GM12878 (cell line): ENCODE results near the gene UQCRFS1.

Source experiments
- CTCF ChIP-seq, 3 experiments: IDR thresholded peaks in 2 of 3; conservative IDR thresholded peaks in 1 of 3; 2 replicates each; pipeline ENCODE4 v1.5.1; 2011; ENCODE audit warnings: low read depth in 3 of 3, low read length in 3 of 3, mild to moderate bottlenecking in 3 of 3, control low read depth in 2 of 3, moderate library complexity in 2 of 3, inconsistent platforms in 1 of 3, mixed read lengths in 1 of 3; ENCODE audit not compliant: control insufficient read depth in 2 of 3, insufficient read depth in 1 of 3; ENCODE audit errors: extremely low read depth in 1 of 3
- DPF2 ChIP-seq: fragments of 450-650 bp; IDR thresholded peaks from 2 replicates; pipeline ENCODE4 v1.6.1; 2017; ENCODE audit warnings: mild to moderate bottlenecking
- EP300 ChIP-seq, 2 experiments: fragments of 150-350 bp in 1 of 2; IDR thresholded peaks; 2 replicates each; pipeline ENCODE4 v1.6.1; 2011 to 2012; ENCODE audit warnings: low read depth in 2 of 2, low read length in 2 of 2, borderline replicate concordance in 1 of 2, improper control_type of control experiment in 1 of 2, inconsistent platforms in 1 of 2; ENCODE audit not compliant: control insufficient read depth in 1 of 2
- FOS ChIP-seq: IDR thresholded peaks from 3 replicates; pipeline ENCODE4 v1.6.1; 2011; ENCODE audit warnings: borderline replicate concordance; ENCODE audit not compliant: insufficient read length; ENCODE audit errors: extremely low read depth
- MTA3 ChIP-seq: IDR thresholded peaks from 2 replicates; pipeline ENCODE4 v1.6.1; 2012; ENCODE audit warnings: low read length, inconsistent platforms, borderline replicate concordance
- POLR2A ChIP-seq: IDR thresholded peaks from 2 replicates; pipeline ENCODE4 v1.6.1; 2011; ENCODE audit warnings: low read depth, mild to moderate bottlenecking, low read length
- POLR2AphosphoS5 ChIP-seq: IDR thresholded peaks from 2 replicates; pipeline ENCODE4 v1.6.1; 2011; ENCODE audit warnings: mild to moderate bottlenecking, low read length, inconsistent platforms
- RAD51 ChIP-seq: fragments of 450-650 bp; IDR thresholded peaks from 2 replicates; pipeline ENCODE4 v1.6.1; 2016; ENCODE audit warnings: moderate library complexity, mild to moderate bottlenecking, inconsistent platforms
- REST ChIP-seq: IDR thresholded peaks from 2 replicates; pipeline ENCODE4 v1.6.1; 2012; ENCODE audit warnings: mild to moderate bottlenecking, low read depth, low read length
- ZBTB33 ChIP-seq: fragments of 450-650 bp; IDR thresholded peaks from 2 replicates; pipeline ENCODE4 v1.6.1; 2017; ENCODE audit warnings: mild to moderate bottlenecking
- ZNF24 ChIP-seq: fragments of 450-650 bp; IDR thresholded peaks from 2 replicates; pipeline ENCODE4 v1.6.1; 2017; ENCODE audit warnings: antibody characterized with exemption, mild to moderate bottlenecking

- TF ChIP-seq CTCF (IDR thresholded peaks at IDR 0.05 in 2 of 3, conservative IDR thresholded peaks at IDR 0.05 in 1 of 3; ENCODE audit: control insufficient read depth in 2 of 3, extremely low read depth in 1 of 3, insufficient read depth in 1 of 3, low read depth in 3 of 3, low read length in 3 of 3) = no peak
- TF ChIP-seq FOS = no peak
- TF ChIP-seq REST = no peak
- no peak for TF ChIP-seq POLR2AphosphoS5
- TF ChIP-seq POLR2A = no peak
- no peak for TF ChIP-seq MTA3
- TF ChIP-seq ZBTB33 = no peak
- no peak for TF ChIP-seq EP300 (IDR thresholded peaks at IDR 0.05; ENCODE audit: borderline replicate concordance in 1 of 2, control insufficient read depth in 1 of 2, low read depth in 2 of 2, low read length in 2 of 2)
- no peak for TF ChIP-seq DPF2
- TF ChIP-seq RAD51 = no peak
- TF ChIP-seq ZNF24 = no peak
Measured at GRCh38 chr19:29187676-29188075, 25.3 kb downstream of the UQCRFS1 start.
